ENCODE data around the gene GTF2IRD1. TPM values are rescaled to one million over a fixed set of nuclear protein-coding genes. Genes with fewer than 3 reads are reported as not detected.

Gene GTF2IRD1
- total RNA-seq, 4 donors from 2014 or later = 28.1 to 41.1 (median 31.0) TPM

- Histone ChIP-seq H3K4me1 (peaks cover 6 to 21% of the 10 kb centered on the region in 2 donors), H3K27ac (peak overlapping the region in 1 of 3 donors; percentile 53), H3K4me3 (replicated peaks in 1 of 3) (no peak overlapping the region), H3K27me3 (no peaks in the 10 kb centered on the region), H3K36me3 (no peaks in the 10 kb centered on the region), H3K9me3 (no peaks in the 10 kb centered on the region)
- intact Hi-C loops (cut with DNase I) = loop anchor here (10.0 kb wide), 1 partner anchor 124 kb away; no protein-coding TSS in a partner anchor
- WGBS, 2 donors = 68 to 86% methylated on average over 5 of the region's 5 CpGs
- no peak for DNase-seq
- TF ChIP-seq POLR2A (IDR thresholded peaks at IDR 0.05) = no peak
- TF ChIP-seq CTCF (IDR thresholded peaks at IDR 0.05) = no peak
These were observed 115.0 kb downstream of the GTF2IRD1 start for GRCh38 chr7:74568658-74569057.

- intact Hi-C loops (cut with DNase I) = loop anchor here (10.0 kb wide), 1 partner anchor 125 kb away; no protein-coding TSS in a partner anchor
- H3K27ac ChIP-seq = peak overlapping the region in 2 of 3 donors; percentile 5 to 53
- no peaks in the 10 kb centered on the region for H3K9me3 ChIP-seq
- no peaks in the 10 kb centered on the region for H3K27me3 ChIP-seq
- H3K4me1 ChIP-seq = peaks cover 6 to 26% of the 10 kb centered on the region in 2 donors
- no peak for TF ChIP-seq POLR2A (IDR thresholded peaks at IDR 0.05)
- TF ChIP-seq CTCF (IDR thresholded peaks at IDR 0.05) = no peak
- H3K4me3 ChIP-seq (replicated peaks in 1 of 3) = no peak overlapping the region
- H3K36me3 ChIP-seq = no peaks in the 10 kb centered on the region
- no peak for DNase-seq
- WGBS, 2 donors = 92 to 95% methylated on average over 14 of the region's 14 CpGs
These were observed 115.9 kb downstream of the GTF2IRD1 start for GRCh38 chr7:74569501-74570075.

GRCh38 chr7:74570533-74571156 lies 116.9 kb downstream of the GTF2IRD1 start:
- Histone ChIP-seq H3K36me3 (no peaks in the 10 kb centered on the region), H3K4me1 (peaks cover 13 to 34% of the 10 kb centered on the region in 2 donors), H3K9me3 (no peaks in the 10 kb centered on the region), H3K27ac (no peak overlapping the region), H3K27me3 (no peaks in the 10 kb centered on the region), H3K4me3 (replicated peaks in 1 of 3) (no peak overlapping the region)
- WGBS, 2 donors = 93 to 94% methylated on average over 13 of the region's 13 CpGs
- no peak for DNase-seq
- intact Hi-C loops (cut with DNase I) = no loop called here
- no peak for TF ChIP-seq POLR2A (IDR thresholded peaks at IDR 0.05)
- no peak for TF ChIP-seq CTCF (IDR thresholded peaks at IDR 0.05)

- intact Hi-C loops (cut with DNase I) = no loop called here
- peak; percentile 65 to 69 for DNase-seq
These were observed 118.7 kb downstream of the GTF2IRD1 start for GRCh38 chr7:74572301-74572979.

More at GRCh38 chr7:74572301-74572979, 118.7 kb downstream of the GTF2IRD1 start:
- no peaks in the 10 kb centered on the region for H3K27me3 ChIP-seq
- peak overlapping the region; percentile 45 to 95 (median 89) for H3K27ac ChIP-seq
- H3K4me3 ChIP-seq (replicated peaks in 1 of 3) = no peak overlapping the region
- 43 to 59% methylated on average over 10 of the region's 10 CpGs for WGBS, 2 donors
- H3K36me3 ChIP-seq = no peaks in the 10 kb centered on the region
- TF ChIP-seq CTCF (IDR thresholded peaks at IDR 0.05) (no peak), POLR2A (IDR thresholded peaks at IDR 0.05) (no peak)
- no peaks in the 10 kb centered on the region for H3K9me3 ChIP-seq
- H3K4me1 ChIP-seq = peaks cover 20 to 37% of the 10 kb centered on the region in 2 donors
